HG03442 (cell line): ENCODE measurements around the gene ELOF1.

Experiments
- ATAC-seq: cut with Tn5 transposase; IDR thresholded peaks from one replicate; pipeline ENCODE4 v1.9.1; 2021; ENCODE audit warnings: mild to moderate bottlenecking, moderate library complexity; ENCODE audit not compliant: unreplicated experiment

The ELOF1 gene

GRCh38 chr19:11538232-11539036 lies 20.6 kb downstream of the ELOF1 start, which contains the start of gene CNN1:
CNN1 (plus strand) TSS chr19:11538851; CDS start chr19:11538928, 77 bp downstream.
- no peak for ATAC-seq

- peak; percentile 71 for ATAC-seq
Observed at GRCh38 chr19:11535792-11536595, 23.0 kb downstream of the ELOF1 start.

- no peak for ATAC-seq
Observed at GRCh38 chr19:11534948-11535347, 24.1 kb downstream of the ELOF1 start.

- no peak for ATAC-seq
Observed at GRCh38 chr19:11534538-11534937, 24.5 kb downstream of the ELOF1 start.

DNA sequence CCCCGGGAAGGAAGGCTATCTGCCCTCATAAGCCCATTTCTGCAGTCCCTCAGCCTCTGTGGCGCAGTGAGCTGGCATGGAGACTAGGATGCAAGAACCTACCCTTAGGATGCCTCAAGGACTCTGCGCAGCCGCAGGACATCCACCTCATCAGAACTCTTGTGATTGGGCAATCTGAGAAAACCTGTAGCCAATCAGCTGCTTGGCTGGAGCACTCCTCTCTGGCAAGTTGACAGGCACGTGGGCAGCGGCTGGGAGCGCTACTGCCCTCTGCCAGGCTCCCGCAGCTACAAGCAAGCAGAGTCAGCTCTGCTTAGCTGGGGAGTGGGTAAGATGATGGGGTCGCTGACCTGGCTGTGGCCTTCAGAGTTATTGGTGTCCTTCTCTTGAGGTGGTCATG lies 28.6 kb downstream of the ELOF1 start:
- no peak for ATAC-seq

GRCh38 chr19:11528551-11529341 lies 30.3 kb downstream of the ELOF1 start, which contains the start of gene ECSIT:
ECSIT (minus strand) TSS chr19:11529134; CDS start chr19:11519170, 9,964 bp downstream.
- peak; percentile 92 for ATAC-seq

- no peak for ATAC-seq
Observed at GRCh38 chr19:11519138-11519537, 39.9 kb downstream of the ELOF1 start.

DNA sequence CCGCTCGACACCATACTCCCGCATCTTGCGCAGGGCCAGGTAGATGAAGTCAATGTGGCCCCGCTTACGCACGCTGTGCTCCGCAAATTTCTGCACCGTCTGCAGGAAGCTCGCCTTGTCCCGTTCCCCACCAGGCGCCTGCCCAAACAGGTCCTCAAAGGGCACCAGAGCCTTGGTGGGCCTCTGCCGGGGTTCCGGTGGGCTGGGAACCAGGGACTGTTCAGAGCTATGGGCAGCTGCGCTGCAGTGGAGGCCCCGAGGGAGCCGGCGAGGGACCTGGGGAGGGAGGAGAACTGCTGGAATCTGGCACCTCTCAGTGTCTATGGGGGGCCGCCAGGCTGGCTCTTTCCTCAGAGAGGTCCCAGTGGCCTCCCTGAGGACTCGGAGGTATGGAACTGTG lies 45.1 kb downstream of the ELOF1 start:
- ATAC-seq: no peak

DNA sequence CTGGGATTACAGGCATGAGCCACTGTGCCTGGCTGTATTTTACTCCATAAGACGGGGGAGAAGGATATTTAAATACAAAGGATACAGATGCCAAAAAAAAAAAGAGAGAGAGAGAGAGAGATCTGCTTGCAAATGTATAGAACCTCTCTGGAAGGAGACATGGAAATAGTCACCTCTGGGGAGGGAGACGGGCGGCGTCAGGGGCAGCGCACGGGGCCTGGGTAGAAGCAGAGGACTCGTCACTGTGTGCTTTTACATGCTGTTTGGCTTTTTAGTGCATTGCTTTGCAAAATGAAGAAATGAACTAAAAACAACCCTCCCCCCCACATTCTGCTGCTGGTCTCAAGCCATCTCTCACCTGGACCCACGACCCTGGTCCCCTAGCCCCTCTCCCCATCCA lies 48.6 kb downstream of the ELOF1 start:
- ATAC-seq: no peak

DNA sequence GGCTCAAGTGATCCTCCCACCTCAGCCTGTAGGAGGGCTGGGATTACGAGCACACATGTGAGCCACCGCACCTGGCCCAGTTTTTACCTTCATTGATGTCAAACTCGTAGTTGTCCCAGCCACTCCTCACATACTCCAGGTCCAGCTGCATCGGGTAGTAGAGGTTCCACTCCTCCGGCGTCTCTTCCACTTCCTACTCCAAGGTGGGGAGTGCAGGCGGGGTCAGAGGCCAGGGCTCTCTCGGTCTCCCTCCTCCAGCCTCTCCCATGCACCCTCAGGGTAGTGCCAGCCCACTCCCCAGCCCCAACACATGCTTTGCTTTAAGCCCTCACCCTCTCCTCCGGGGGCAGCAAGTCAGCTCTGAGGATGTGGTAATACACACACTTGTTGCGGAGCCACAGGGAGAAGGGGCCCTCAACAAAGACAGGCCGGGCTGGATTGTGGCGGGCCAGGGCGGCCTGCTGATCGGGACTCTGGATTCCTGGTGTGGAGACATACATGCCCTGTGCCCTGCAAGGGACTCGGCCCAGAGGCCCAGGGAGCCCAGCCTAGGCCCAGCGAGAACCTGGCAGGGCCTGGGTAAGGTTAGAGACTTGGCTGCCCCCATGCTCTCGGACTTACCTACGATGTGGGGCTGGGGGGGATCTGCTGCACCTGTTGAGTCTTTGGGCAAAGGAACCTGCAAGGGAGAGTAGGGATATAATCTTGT lies 51.5 kb downstream of the ELOF1 start:
- ATAC-seq: no peak

GRCh38 chr19:11506967-11507366 lies 52.1 kb downstream of the ELOF1 start:
- ATAC-seq: no peak

GRCh38 chr19:11506101-11506555 lies 52.9 kb downstream of the ELOF1 start:
- peak; percentile 25 for ATAC-seq

DNA sequence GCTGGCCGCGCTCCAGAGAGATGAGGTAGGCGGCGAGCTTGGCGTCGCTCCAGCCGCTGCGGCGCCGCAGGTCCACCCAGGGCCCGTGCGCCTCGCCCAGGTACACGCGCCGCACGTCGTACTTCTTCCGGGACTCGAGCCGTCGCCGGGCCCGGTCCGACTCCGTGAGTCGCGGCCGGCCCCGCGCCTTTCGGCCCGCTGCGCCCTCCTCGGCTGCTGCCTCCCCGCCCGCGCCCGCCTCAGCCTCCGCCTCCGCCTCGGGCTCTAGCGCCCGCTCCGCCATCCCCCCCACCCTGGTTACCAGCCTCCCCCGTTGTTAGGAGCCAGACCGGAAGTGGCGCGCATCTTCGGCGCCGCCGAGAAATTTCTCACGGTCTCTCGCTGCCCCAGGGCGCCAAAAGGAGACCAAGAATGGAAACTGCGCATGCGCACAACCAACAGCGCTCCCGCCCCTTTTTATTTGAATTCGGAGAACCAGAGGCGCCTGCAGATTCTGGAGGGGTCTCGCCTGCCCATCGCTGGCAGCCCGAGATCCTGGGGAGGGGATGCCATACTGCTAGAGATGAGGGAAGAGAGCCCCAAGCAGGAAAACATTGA lies 53.4 kb downstream of the ELOF1 start, which contains the start of gene ZNF653:
ZNF653 (minus strand) TSS at position 336 of the 597 bp plus-strand sequence; CDS start at position 283, 53 bp downstream.
- ATAC-seq: peak; percentile 52

GRCh38 chr19:11505032-11505503 lies 54.0 kb downstream of the ELOF1 start:
- peak; percentile 84 for ATAC-seq

DNA sequence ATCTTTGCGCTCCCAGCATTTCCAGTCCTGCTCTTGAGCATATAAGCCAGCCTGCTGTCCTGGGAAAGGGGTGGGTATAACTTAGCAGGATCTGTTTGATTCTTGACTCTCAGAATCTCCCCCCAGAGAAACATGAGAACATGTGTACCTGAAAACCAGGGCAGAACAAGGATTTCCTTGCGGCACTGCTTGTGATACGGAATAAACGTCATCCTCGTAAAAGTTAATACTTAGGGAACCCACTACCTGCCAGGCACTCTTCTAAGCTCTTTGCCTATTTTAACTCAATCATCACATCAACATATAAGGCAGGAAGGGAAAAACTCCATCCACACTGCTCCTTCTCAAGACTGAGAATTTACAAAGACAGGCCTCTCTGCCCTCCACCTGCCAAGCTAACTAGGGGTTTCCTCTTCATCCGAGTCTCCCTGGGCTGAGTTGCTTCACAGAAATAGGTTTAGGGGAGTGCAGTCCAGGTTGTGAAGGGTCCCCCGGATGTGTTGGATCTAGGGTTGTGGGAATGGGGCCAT lies 54.5 kb downstream of the ELOF1 start:
- ATAC-seq: no peak
